MCF 10A (cell line): ENCODE data around the gene NECTIN2. TPM values are rescaled to one million over a fixed set of nuclear protein-coding genes. Genes with fewer than 3 reads are reported as not detected.

Experiments
- BruUV-seq: library from RNA; stranded (reverse); fragments of 400-500 nt; replicated peaks from 2 replicates; lab custom pipeline; 2021; lab: Mats Ljungman, UMichigan
- CTCF ChIA-PET: fragments of 300-600 bp; sonication (Branson Sonifier 250); formaldehyde crosslinking; extraction: SDS; loops from one replicate; lab custom pipeline; 2021; ENCODE audit warnings: antibody characterized with exemption, inconsistent platforms; lab: Yijun Ruan, JAX
- POLR2A ChIA-PET: fragments of 300-600, 350-650 bp; sonication (Branson Sonifier 250); formaldehyde crosslinking; extraction: SDS; loops from one replicate; lab custom pipeline; 2020; ENCODE audit warnings: antibody characterized with exemption, inconsistent platforms; lab: Yijun Ruan, JAX
- DNase-seq: peaks from one replicate; pipeline ENCODE4 v3.0.0-alpha.2; 2018; ENCODE audit not compliant: unreplicated experiment
- H3K27ac Mint-ChIP-seq: one replicate; pipeline ENCODE4 v1.8.0; 2022; ENCODE audit warnings: mild to moderate bottlenecking, low read depth, mixed read lengths; ENCODE audit not compliant: unreplicated experiment
- H3K27me3 Mint-ChIP-seq: one replicate; pipeline ENCODE4 v1.8.0; 2022; ENCODE audit warnings: mixed read lengths; ENCODE audit not compliant: insufficient read depth, unreplicated experiment
- H3K36me3 Mint-ChIP-seq: one replicate; pipeline ENCODE4 v1.8.0; 2022; ENCODE audit warnings: mild to moderate bottlenecking, moderate library complexity, mixed read lengths; ENCODE audit not compliant: insufficient read depth, unreplicated experiment
- H3K4me1 Mint-ChIP-seq: one replicate; pipeline ENCODE4 v1.8.0; 2022; ENCODE audit warnings: mixed read lengths; ENCODE audit not compliant: insufficient read depth, unreplicated experiment
- H3K4me3 Mint-ChIP-seq: one replicate; pipeline ENCODE4 v1.8.0; 2022; ENCODE audit warnings: mild to moderate bottlenecking, moderate library complexity, mixed read lengths; ENCODE audit not compliant: unreplicated experiment
- H3K9me3 Mint-ChIP-seq: one replicate; pipeline ENCODE4 v1.8.0; 2022; ENCODE audit warnings: mixed read lengths; ENCODE audit not compliant: unreplicated experiment
- CTCF ChIP-seq: fragments of 200-600 bp; IDR thresholded peaks from one replicate; pipeline ENCODE4 v1.8.0; 2022; ENCODE audit warnings: antibody characterized with exemption, mild to moderate bottlenecking; ENCODE audit not compliant: unreplicated experiment
- intact Hi-C: fragments of 100-400 bp; cut with micrococcal nuclease; formaldehyde crosslinking; loops from 2 replicates; pipeline ENCODE4 v1.14.1; 2022
- total RNA-seq: library from RNA; stranded (reverse); gene quantifications from 2 replicates; pipeline ENCODE4 v1.2.3, GENCODE V29; 2022

NECTIN2 gene
- total RNA-seq, 1 experiment from 2014 or later, result 46.5 TPM

- ChIA-PET POLR2A (interaction anchor here (0.6 to 3.5 kb wide), 4 partner anchors 20 to 332 kb away, joined by 3 to 17 read pairs (median 4); partner anchors contain the start of gene TOMM40), CTCF (interaction anchor here (0.6 to 1.6 kb wide), 8 partner anchors 13 to 121 kb away, joined by 3 to 6 read pairs (median 4); no protein-coding TSS in a partner anchor)
- DNase-seq, result peak; percentile 62
- BruUV-seq, result TSS peak; percentile 62
- intact Hi-C loops, result loop anchor here (1.0 to 5.0 kb wide), 2 partner anchors 43 to 105 kb away; no protein-coding TSS in a partner anchor
- Mint-ChIP-seq H3K4me1 (peaks cover 27% of the 10 kb centered on the region), H3K4me3 (peak overlapping the region; percentile 84), H3K9me3 (no peaks in the 10 kb centered on the region), H3K27ac (peak overlapping the region; percentile 95), H3K27me3 (no peaks in the 10 kb centered on the region), H3K36me3 (no peaks in the 10 kb centered on the region)
- TF ChIP-seq CTCF, result no peak
Measured at GRCh38 chr19:44847144-44848035, 1.3 kb downstream of the NECTIN2 start.

DNA sequence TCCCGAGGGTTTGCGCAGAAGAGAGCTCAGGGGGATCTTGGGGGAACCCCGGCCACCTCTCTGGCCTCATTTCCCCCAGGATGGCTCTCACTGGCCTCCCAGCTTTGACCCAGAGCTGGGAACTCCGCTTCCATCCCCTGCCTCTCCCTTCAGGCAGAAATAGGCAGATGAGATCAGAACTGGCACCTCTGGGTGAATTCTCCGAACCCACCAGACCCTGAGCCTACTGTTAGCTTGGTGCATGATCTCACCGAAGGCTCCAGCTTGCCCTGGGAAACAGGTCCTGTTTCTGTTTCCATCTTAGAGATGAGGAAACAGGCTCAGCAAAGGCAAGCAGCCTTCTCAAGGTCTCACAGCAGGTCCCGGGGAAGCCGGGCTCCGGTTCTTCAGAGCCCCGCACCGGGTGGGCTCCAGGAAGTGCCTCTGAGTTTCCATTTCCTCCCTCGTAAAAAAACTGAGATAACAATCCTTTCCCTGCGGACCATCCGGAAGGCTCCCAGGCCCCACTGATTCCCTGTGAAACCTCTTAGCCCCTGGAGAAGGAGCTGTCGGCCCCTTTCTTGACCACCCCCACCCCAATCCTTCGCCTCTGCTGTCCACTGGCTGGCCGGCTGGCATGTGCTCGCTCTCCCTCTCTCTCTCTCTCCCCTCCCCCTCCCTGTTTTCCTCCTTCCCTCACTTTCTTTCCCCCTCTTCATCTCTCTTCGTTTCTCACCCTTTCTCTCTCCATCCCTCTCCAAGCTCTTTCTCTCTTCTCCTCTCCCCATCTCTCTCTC is 2.1 kb downstream of the NECTIN2 start:
- Mint-ChIP-seq H3K9me3 (no peaks in the 10 kb centered on the region), H3K4me1 (peaks cover 27% of the 10 kb centered on the region), H3K27me3 (no peaks in the 10 kb centered on the region), H3K36me3 (no peaks in the 10 kb centered on the region), H3K27ac (no peak overlapping the region), H3K4me3 (peak overlapping the region; percentile 84)
- TF ChIP-seq CTCF, result no peak
- DNase-seq, result no peak
- ChIA-PET POLR2A (interaction anchor here (0.5 to 3.5 kb wide), 4 partner anchors 19 to 115 kb away, joined by 3 to 17 read pairs (median 4); partner anchors contain the start of gene TOMM40), CTCF (interaction anchor here (0.7 to 1.3 kb wide), 6 partner anchors 42 to 271 kb away, joined by 3 to 6 read pairs (median 4); no protein-coding TSS in a partner anchor)
- intact Hi-C loops, result loop anchor here (5.0 kb wide), 1 partner anchor 104 kb away; no protein-coding TSS in a partner anchor
- BruUV-seq, result no TSS peak

DNA sequence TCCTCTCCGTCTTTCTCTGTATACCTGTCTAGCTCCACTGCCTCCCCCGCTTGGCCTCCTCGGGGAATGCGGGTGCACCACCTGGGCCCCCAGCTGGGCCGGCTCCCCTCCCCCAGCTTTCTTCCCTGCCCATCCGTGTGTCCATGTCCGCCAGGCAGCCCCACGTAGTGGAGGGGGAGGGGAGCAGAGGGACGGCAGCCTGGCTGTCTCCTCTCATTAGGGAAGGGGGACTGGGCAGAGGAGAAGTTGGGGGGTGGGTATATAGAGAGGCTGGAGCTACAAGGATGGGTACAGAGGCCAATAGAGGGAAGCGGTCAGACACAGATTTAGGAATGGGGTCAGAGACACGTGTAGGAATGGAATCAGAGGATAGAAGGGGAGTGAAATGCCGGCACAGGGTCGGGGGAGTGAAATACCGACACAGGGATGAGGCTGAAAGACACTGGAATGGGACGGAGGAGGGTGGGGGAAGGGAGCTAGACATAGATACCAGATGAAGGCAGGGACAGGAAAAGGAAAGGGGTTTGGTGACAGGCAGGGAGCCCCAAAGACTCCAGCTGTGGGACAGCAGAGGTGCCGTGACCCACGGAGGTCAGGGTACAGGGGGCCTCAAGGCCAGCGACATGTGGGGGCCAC is 2.8 kb downstream of the NECTIN2 start:
- H3K27me3 Mint-ChIP-seq, result no peaks in the 10 kb centered on the region
- POLR2A ChIA-PET, result interaction anchor here (0.5 to 3.5 kb wide), 4 partner anchors 41 to 191 kb away, joined by 3 to 17 read pairs (median 4); partner anchors contain the start of gene TOMM40
- no peaks in the 10 kb centered on the region for H3K9me3 Mint-ChIP-seq
- peak overlapping the region; percentile 84 for H3K4me3 Mint-ChIP-seq
- no peak for TF ChIP-seq CTCF
- BruUV-seq, result no TSS peak
- CTCF ChIA-PET, result interaction anchor here (0.5 to 1.1 kb wide), 6 partner anchors 43 to 272 kb away, joined by 3 to 5 read pairs (median 4); no protein-coding TSS in a partner anchor
- no peak overlapping the region for H3K27ac Mint-ChIP-seq
- no peaks in the 10 kb centered on the region for H3K36me3 Mint-ChIP-seq
- DNase-seq, result no peak
- peaks cover 27% of the 10 kb centered on the region for H3K4me1 Mint-ChIP-seq
- intact Hi-C loops, result loop anchor here (5.0 kb wide), 1 partner anchor 103 kb away; no protein-coding TSS in a partner anchor
